ENCODE measurements around the gene ATP4B.

The ATP4B gene

GRCh38 chr13:113656831-113657671 lies 947 bp downstream of the ATP4B start:
- no peak for DNase-seq (ENCODE audit: low read depth, low spot score)

GRCh38 chr13:113656003-113656588 lies 1.9 kb downstream of the ATP4B start:
- DNase-seq (ENCODE audit: low read depth, low spot score): no peak

GRCh38 chr13:113655346-113656002 lies 2.5 kb downstream of the ATP4B start:
- no peak for DNase-seq (ENCODE audit: low read depth, low spot score)

GRCh38 chr13:113654591-113655345 lies 3.2 kb downstream of the ATP4B start:
- no peak for DNase-seq (ENCODE audit: low read depth, low spot score)

- no peak for DNase-seq (ENCODE audit: low read depth, low spot score)
These were observed 3.8 kb downstream of the ATP4B start for GRCh38 chr13:113654175-113654560.

- DNase-seq (ENCODE audit: low read depth, low spot score): no peak
These were observed 4.5 kb downstream of the ATP4B start for GRCh38 chr13:113653264-113654174.

- no peak for DNase-seq (ENCODE audit: low read depth, low spot score)
These were observed 5.4 kb downstream of the ATP4B start for GRCh38 chr13:113652404-113653263.

GRCh38 chr13:113651511-113652403 lies 6.2 kb downstream of the ATP4B start:
- no peak for DNase-seq (ENCODE audit: low read depth, low spot score)

GRCh38 chr13:113650731-113651148 lies 7.3 kb downstream of the ATP4B start:
- DNase-seq (ENCODE audit: low read depth, low spot score): no peak

- no peak for DNase-seq (ENCODE audit: low read depth, low spot score)
These were observed 7.7 kb downstream of the ATP4B start for GRCh38 chr13:113650275-113650674.

- DNase-seq (ENCODE audit: low read depth, low spot score): no peak
These were observed 8.8 kb downstream of the ATP4B start for GRCh38 chr13:113649212-113649611.

- no peak for DNase-seq (ENCODE audit: low read depth, low spot score)
These were observed 9.8 kb downstream of the ATP4B start for GRCh38 chr13:113648216-113648610.

- DNase-seq (ENCODE audit: low read depth, low spot score): no peak
These were observed 10.4 kb downstream of the ATP4B start for GRCh38 chr13:113647351-113648215.

- DNase-seq (ENCODE audit: low read depth, low spot score): no peak
These were observed 11.1 kb downstream of the ATP4B start for GRCh38 chr13:113646921-113647340.

GRCh38 chr13:113646376-113646775 lies 11.6 kb downstream of the ATP4B start:
- no peak for DNase-seq (ENCODE audit: low read depth, low spot score)

GRCh38 chr13:113645329-113645728 lies 12.7 kb downstream of the ATP4B start:
- DNase-seq (ENCODE audit: low read depth, low spot score): no peak

GRCh38 chr13:113644800-113645199 lies 13.2 kb downstream of the ATP4B start:
- DNase-seq (ENCODE audit: low read depth, low spot score): no peak

GRCh38 chr13:113643593-113643992 lies 14.4 kb downstream of the ATP4B start:
- no peak for DNase-seq (ENCODE audit: low read depth, low spot score)

Measured in activated naive CD8-positive, alpha-beta T cell treated with anti-CD3 and anti-CD28 coated beads, Interleukin-2, amount 50 U/mL, for 16 hours (primary cell).